HG02610 (cell line): ENCODE measurements around the gene LYSMD1.

Experiments used
- ATAC-seq: cut with Tn5 transposase; IDR thresholded peaks from one replicate; pipeline ENCODE4 v1.9.1; 2021; ENCODE audit warnings: mild to moderate bottlenecking, moderate library complexity; ENCODE audit not compliant: unreplicated experiment

LYSMD1 gene

DNA sequence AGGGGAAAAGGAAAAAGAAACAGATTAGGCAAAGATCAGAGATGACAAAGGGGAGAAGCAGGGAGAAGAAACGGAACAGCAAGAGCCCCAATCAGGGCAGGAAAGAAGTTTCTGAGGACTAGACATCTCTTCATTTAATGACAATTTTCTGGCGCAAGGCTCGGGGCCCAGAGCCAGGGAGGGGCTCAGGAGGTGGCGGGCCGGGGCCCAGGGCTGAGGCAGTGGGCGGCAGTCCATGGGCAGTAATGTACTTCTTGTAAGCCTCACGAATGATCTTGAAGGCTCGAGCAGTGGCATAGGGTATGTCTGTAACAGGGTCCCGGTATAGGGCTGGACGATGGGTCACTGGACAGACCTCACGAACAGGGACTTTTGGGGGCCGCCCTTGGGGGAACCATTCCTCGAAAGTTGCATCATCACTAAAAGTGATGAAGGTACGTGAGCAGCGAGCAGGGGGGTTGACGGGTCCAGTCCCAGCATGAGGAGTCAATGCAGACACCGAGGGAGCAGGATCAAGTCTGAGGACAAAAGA is 10.9 kb upstream of the LYSMD1 start:
- no peak for ATAC-seq

DNA sequence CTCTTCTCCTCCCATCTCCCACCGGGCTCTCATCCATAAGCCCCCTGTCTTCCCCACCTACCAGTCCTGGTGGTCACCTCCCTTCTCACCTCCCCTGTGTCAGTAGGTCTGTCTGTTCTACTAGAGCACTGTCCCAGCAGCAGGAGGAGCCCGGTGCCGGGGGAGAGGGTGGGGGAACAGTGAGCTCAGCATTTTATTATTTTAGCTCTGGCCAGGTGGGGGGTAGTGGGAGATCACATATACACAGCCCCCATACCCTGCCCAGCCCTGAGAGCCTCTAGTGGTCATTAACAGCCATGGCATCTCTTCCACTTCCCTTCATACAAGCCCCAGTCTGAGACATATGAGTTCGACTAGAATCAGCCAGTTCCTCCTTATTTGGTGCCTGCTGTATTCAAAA is 10.2 kb upstream of the LYSMD1 start, which contains the start of gene TMOD4:
Gene TMOD4, minus strand, starts transcription at position 119 of the 400 bp plus-strand sequence. CDS start 1,106 bp downstream, outside the sequence.
- ATAC-seq, result no peak

DNA sequence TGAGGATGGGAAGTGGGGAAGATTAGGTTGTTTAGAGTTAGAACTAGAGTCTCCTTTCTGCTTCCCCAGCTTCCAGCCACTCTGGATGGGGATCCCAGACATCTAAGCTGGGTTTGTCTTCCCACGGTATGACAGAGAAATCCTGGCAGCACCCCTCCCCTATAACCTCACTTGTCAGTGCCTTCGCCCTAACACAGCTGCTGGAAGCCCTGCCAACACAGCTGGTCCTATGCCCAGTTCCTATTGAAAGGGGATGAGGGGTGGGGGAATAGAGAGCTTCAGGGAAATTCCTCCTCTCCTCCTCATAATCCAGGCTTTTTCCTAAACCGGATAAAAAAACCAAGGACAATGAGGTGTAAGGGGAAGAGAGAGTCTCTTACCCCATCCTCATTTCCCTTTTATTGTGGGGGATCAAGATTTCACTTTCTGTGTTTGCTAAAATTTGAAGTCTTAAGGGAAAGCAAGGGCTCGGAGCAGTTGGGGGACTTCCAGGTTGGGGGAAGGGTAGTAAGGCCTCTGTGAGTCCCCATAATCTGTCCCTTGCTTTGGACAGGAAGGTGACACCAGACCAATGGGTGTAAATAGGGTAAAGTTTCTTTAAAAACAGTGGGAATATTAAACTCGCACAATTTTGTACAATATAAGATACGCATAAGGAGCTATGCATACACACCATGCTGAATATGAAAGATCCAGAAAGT is 9.5 kb upstream of the LYSMD1 start:
- ATAC-seq, result no peak

DNA sequence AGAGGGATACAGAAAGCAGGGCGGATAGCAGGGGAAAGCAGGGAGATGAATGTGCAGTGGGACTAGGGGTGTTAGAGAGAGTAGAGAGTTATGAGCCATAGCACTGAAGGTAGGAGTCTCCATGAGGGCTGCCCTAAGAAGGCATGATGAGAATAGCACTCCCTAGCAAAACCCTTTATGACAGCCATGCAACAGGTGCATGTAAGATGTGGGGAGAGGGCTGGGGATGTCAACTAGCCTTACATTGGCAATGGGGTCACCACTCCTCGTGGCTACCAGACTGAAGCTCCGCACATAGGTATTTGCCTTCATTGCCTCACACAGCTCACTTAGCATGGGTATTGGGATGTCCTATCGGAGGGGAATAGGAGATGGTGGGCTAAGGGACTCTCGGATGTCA is 5.5 kb upstream of the LYSMD1 start:
- no peak for ATAC-seq

DNA sequence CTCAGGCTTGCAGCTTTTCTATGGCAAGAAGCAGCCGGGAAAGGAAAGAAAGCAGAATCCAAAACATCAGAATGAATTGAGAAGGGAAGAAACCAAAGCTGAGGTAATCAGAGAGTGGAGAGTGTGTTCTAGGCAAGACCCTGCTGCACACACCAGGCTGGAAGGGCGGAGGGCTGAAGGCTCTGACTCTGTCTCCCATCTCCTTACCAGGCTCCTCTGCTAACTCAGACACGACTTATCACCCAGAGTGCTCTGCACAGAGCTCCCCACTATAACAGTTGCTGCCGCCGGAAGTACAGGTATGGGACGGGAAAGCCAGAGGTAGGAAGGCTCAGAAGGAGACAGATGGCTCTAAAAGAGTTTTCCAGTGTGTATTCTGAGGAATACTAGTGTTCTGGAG is 1.4 kb upstream of the LYSMD1 start:
- no peak for ATAC-seq

DNA sequence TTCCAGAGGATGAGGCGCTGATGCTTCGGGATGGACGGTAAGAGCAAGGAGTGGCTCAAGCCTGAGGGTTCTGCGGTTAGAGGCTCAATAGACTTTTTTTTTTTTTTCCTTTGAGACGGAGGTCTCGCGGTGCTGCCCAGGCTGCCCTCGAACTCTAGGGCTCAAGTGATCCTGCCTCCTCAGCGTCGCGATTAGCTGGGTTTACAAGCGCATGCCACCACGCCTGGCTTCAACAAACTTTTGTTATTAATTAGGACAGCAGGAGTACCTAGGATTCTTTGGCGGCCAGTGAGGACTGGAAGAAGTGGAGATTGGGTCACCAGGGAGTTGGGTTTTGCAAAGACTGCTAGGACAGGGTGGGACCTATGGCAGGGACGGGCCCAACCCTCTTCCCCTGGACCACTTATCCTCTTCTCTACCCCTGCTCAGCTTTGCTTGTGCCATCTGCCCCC is 829 bp upstream of the LYSMD1 start:
- ATAC-seq, result no peak

DNA sequence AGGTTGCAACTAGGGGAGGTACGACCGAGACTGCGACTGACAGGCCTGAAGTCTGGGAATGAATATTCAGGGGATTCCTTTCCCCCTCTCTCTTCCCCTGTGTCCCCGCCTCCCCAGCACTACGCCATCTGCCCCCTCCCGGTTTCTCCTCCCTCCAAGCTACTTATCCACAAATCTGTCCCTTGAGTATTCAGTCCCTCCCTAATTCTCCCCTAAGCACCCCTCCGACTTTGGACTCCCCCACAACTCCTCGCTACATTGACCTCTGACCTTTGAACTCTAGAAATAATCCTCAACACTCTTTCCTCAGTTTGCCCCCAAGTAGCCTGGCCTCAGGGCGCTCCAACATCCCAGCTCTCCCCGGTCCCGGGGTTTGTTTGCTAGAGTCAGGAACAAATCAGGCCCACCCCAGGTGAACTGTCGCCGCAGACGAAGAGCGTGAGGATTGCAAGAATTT is 393 bp downstream of the LYSMD1 start:
- peak; percentile 6 for ATAC-seq

DNA sequence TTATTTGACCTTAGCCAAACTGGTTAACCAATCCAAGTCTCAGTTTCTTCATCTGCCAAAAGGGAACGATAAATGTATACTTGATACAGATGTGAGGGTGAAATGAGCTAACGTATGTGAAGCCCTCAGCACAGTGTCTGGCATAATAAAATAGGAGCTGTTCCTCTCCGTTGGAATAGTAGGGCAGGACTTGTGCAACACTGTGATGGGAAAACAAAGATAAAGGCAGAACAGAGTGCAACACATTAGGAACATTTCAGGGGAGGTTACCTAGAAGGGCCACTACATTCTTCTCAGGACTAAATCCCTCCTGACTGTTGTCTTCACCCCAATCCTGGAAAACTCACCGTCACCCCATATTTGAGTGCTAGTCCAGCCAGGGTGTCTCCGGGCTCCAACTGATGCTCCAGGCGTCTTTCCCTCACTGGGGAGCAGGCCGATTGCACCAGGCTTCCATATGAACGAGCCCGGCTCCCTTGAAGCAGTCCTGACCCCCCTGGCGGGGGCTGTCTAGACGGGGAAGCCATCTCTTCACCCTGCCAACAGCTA is 896 bp downstream of the LYSMD1 start:
- no peak for ATAC-seq

DNA sequence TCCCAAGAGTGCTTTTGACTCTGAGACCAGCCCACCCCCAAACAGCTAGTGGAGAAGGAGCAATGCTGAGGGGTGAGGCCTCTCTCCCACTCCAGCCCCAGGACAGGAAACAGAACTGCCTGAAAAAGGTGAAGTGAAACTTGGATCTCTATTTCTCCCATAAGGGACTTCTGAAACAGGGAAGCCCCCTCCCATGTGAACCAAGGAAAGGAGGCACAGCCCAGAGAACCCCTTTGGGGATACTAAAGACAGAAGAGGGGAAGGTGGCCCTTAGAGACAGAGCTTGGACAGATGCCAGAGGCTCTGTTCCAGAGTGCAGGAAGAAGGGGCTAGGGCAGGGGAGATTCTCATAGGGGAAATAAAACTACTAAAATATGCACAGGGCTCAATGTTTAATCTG is 6.3 kb downstream of the LYSMD1 start:
- no peak for ATAC-seq

DNA sequence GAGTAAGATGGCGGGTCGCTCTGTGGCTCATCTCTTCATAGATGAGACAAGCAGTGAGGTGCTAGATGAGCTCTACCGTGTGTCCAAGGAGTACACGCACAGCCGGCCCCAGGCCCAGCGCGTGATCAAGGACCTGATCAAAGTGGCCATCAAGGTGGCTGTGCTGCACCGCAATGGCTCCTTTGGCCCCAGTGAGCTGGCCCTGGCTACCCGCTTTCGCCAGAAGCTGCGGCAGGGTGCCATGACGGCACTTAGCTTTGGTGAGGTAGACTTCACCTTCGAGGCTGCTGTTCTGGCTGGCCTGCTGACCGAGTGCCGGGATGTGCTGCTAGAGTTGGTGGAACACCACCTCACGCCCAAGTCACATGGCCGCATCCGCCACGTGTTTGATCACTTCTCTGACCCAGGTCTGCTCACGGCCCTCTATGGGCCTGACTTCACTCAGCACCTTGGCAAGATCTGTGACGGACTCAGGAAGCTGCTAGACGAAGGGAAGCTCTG is 6.9 kb downstream of the LYSMD1 start:
- ATAC-seq, result no peak

DNA sequence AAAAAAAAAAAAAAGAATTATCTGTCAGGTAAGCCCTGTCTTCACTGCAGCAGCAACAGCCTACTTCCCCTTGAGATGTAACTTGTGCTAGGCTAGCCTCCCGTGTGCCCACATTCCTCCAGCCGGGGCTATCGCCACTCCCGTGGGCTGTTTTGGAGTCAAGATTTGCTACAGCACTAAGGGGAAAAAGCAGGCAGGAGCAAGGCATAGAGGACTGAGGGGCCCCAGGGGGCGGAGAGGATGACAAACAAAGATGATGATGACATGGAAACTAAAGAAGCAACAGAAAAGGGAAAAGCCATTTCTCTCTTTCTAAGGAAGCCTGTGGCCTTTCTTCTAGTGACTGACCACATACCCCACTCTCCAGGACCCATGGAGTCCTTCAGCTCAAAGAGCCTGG is 7.4 kb downstream of the LYSMD1 start:
- no peak for ATAC-seq

DNA sequence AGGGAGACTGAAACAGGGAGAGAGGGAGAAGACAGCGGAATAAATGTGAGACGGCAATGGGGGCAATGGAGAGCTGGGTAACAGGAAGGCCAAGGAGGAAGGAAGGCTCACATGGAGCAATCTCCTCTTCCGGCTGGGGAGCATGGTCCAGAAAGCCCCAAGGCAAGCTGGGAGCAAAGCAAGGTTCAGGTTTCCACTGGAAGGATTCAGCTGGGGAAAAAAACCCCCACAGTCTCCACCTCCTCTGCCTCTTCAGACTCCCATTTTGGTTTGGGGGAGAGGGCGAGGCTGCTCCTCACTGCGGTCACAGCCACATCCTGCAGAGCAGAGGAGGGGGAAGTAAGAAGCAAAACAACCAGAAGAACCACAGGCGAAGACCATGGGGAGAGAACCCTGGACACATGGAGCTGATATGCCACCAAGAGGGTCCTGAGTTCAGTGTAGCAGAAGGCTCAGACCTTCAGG is 8.6 kb downstream of the LYSMD1 start:
- no peak for ATAC-seq

DNA sequence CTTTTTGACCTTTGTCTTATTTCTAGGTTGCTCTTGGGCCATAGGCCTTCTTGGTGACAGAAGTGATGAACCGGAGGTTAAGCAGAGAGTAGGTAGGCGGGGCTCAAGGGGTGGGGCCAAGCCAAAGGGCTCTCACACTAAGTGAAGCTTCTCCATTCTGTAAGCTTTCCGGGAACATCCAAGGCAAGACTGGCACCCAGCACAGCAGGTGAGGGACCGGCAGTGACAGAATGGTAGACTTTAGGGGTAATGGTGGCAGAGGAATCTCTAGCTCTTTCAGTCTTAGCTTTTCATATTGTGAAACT is 9.2 kb downstream of the LYSMD1 start, which contains the start of gene TNFAIP8L2:
Gene TNFAIP8L2, plus strand, starts transcription at position 135 of the 305 bp plus-strand sequence. CDS start 2,049 bp downstream, outside the sequence.
- peak; percentile 73 for ATAC-seq

DNA sequence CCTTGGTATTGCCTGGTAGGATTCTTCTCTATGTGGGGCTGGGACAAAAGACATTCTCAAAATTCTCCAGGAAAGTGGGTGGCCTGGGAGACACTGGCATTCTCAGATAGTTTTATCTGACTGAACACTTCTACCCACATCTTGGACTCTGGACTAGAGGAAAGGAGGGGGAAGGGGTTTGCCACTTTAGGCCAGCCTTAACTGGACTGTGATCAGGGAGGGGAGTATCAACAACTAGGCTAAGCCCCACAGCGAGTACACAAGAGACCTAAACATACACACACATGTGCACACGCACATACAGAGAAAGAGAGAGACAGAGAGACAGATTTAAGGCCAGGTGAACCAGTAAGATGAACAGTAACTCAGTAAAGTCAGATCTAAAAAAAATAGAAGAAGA is 18.0 kb downstream of the LYSMD1 start:
- ATAC-seq, result no peak

DNA sequence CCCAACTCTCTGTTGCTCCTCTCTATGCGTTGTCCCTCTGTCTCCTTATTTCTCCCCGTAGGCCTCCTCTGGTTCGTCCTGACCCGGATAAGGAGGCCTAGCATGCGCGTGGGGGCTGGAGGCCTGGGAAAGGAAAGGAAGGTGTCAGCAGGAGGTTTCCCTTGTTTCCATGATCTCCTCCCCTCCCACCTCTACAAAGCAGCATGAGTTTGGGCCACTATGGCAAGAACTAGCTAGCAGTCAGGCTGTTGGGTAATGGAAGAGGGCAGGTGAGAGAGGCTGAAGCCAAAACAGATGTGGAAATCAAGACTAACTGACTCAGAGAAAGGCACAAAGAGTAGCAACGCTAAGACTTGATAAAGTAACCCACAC is 18.6 kb downstream of the LYSMD1 start:
- ATAC-seq, result no peak

DNA sequence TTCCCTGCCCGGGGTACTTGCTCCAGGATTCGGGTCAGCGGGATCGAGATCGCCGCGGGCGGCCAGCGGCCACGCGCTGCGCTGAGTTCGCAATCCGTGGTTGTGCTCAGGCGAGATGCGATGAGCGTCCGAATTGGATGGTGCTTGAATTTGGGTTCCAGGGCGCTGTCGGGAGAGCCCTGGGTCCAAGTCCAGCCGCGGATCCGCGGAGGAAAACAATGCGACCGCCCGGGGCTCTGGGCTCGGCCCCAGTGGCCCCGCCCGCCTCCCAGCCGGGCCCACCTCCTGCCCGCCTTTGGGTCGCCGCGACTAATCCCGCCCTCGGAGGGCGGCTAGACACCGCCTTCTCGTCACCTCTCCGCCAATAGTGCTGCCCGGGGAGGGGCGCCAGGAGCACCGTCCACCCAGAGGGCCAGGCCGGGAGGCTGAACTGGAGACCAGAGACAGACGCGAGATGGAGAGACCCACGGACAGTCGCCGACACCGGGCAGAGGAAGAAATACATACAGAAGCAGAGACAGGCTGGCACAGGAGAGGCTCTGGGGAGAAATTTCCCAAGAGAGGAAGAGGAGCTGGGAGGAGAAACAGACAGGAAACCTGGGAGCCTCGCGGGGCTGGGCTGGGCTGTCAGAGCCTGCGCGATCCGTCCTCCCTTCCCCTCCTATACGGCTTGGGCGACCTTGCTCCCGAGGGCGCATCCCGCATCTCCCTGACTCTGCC is 19.1 kb downstream of the LYSMD1 start, which contains the start of gene SEMA6C:
Gene SEMA6C, minus strand, starts transcription at position 220 of the 720 bp plus-strand sequence. CDS start 4,010 bp downstream, outside the sequence.
- ATAC-seq, result peak; percentile 100

DNA sequence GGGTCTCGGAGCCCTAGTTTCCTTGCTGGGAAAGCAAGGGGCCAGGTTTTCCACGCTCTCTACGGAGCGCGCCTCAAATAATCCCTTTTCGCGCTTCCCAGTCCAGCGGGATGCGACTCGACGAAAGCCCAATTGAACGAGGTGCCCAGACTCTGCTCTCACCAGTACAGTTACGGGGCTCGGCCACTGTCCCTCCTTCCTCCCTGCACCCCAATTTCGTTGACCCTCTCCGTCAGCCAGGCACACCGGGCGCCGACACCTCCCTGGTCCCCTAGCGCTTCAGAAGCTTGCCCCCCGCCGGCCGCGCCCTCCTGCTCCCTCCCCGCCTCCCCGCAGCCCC is 19.7 kb downstream of the LYSMD1 start:
- no peak for ATAC-seq

DNA sequence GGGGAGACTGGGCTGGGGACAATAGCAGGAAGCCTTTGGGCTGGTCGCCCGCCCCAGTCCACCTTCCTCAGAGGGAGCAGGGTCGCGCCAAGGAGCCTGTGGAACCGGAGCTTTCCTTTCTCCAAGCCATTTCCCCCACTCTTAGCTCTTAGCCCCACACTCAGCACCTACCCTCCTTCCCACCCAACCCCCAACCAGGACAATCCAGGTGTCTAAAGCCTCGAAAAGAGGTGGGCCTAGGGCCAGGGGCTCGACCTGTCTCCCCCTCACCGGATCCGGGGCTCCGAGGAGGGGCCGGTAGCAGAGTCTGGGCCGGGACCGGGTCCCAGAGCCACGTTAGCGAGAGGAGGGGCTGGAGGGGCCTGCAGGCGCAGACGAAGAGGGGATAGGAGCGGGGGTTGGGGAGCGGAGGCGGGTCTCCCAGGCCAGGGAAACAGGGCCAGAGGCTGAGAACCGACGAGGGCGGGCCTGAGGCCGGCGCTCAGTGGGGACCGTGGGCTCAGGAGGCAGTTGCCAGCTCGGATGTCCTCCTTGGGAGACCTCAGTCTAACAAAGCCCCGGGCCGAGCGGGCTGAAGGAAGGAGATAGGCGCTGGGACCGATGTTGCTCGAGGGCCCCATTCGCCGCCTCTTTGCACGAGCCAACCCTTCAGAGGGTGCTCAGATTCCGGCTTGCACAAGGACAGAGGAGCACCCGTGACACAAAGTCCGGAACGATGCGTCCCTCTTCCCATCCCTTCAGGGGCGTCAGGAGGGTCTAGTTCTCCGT is 20.2 kb downstream of the LYSMD1 start:
- no peak for ATAC-seq

DNA sequence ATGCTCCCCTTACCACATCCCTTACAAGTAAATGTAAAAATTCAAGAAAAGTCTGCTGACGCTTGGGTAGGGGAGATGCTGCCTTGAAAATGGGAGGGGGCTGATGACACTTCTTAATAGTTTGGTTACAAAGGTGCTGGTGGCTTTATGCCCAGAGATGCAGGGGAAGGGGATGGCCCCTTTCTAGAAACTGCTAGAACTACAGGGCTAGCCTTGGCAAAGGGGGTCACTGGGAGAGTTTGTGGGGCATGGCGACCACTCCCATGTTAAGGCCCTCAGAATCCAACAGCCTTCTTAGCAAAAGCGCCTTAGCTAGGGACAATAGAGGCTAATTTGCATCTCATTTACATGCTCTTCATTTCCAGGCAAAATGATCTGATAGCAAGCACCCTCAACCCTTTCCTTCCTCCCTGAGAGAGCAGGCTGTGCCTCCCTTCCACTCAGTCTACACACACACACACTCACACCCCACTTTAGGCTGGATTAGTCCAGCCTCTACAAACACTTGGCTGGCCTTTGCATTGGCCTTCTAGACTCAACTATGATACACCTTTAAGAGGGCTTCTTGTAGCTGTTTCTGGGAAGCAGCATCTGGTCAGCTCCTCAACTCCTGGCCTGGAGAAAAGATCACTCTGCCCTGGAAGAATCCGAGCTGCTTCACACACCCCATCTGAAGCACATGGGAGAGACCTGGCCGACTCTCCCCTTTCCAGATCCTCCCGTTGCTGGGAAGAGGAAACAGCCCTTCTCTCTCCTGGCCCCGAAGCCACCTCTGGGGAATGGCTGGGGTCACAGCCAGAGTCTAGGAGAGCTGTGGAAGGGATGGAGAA is 21.0 kb downstream of the LYSMD1 start:
- ATAC-seq, result no peak

DNA sequence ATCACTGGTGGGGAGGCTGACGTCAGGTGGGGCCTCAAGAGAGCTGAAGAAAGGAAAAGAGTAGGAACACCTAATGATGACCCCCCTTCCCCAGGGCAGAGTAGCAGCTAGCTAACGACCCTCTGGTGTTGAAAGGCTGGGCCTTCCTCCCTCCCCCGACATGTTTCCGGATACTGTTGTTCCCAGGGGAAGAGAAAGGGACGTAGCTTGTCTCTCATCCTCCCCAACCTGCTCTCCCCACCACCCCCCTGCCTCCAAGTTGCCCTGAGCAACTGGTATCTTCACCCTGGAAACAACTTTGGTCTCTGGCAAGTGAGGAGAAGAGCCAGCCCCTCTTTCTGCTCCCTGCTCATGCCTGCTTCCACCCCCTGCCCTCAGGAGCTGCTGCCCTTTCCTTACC is 21.7 kb downstream of the LYSMD1 start:
- ATAC-seq, result no peak
